HG02588 (cell line): ENCODE measurements around the gene CDH4.

Experiments used
- ATAC-seq: cut with Tn5 transposase; IDR thresholded peaks from one replicate; pipeline ENCODE4 v1.9.1; 2021; ENCODE audit warnings: mild to moderate bottlenecking, moderate library complexity; ENCODE audit not compliant: unreplicated experiment

CDH4 gene

GRCh38 chr20:61737812-61738443, 485.9 kb downstream of the CDH4 start:
- no peak for ATAC-seq

GRCh38 chr20:61738601-61739069, 486.6 kb downstream of the CDH4 start:
- no peak for ATAC-seq

GRCh38 chr20:61739086-61739831, 487.2 kb downstream of the CDH4 start:
- ATAC-seq: no peak

GRCh38 chr20:61739832-61740118, 487.7 kb downstream of the CDH4 start:
- no peak for ATAC-seq

- no peak for ATAC-seq
Measured at GRCh38 chr20:61742097-61742825, 490.2 kb downstream of the CDH4 start.

- no peak for ATAC-seq
Measured at GRCh38 chr20:61743606-61744005, 491.5 kb downstream of the CDH4 start.

GRCh38 chr20:61744691-61745396, 492.8 kb downstream of the CDH4 start:
- ATAC-seq: no peak

GRCh38 chr20:61745397-61746146, 493.5 kb downstream of the CDH4 start:
- no peak for ATAC-seq

- no peak for ATAC-seq
Measured at GRCh38 chr20:61746147-61746646, 494.1 kb downstream of the CDH4 start.

GRCh38 chr20:61746781-61747180, 494.7 kb downstream of the CDH4 start:
- ATAC-seq: no peak

- no peak for ATAC-seq
Measured at GRCh38 chr20:61748376-61748775, 496.3 kb downstream of the CDH4 start.

- ATAC-seq: no peak
Measured at GRCh38 chr20:61749406-61750075, 497.5 kb downstream of the CDH4 start.

GRCh38 chr20:61750093-61750492, 498.0 kb downstream of the CDH4 start:
- no peak for ATAC-seq

GRCh38 chr20:61752576-61752975, 500.5 kb downstream of the CDH4 start:
- ATAC-seq: no peak

- ATAC-seq: no peak
Measured at GRCh38 chr20:61753316-61753942, 501.4 kb downstream of the CDH4 start.

- no peak for ATAC-seq
Measured at GRCh38 chr20:61753987-61754956, 502.2 kb downstream of the CDH4 start.

- no peak for ATAC-seq
Measured at GRCh38 chr20:61754976-61755778, 503.1 kb downstream of the CDH4 start.
